Measurements from ENCODE around the gene F10.

F10 gene

GRCh38 chr13:113179374-113180230, 57.0 kb downstream of the F10 start:
- TF ChIP-seq ZFX (IDR thresholded peaks at IDR 0.05) (no peak), CTCF (conservative IDR thresholded peaks at IDR 0.05) (no peak)
- no peak overlapping the region for H3K27ac ChIP-seq

GRCh38 chr13:113182046-113182445, 59.4 kb downstream of the F10 start:
- H3K27ac ChIP-seq = no peak overlapping the region
- TF ChIP-seq CTCF (conservative IDR thresholded peaks at IDR 0.05) (no peak), ZFX (IDR thresholded peaks at IDR 0.05) (no peak)

- TF ChIP-seq ZFX (IDR thresholded peaks at IDR 0.05) (no peak), CTCF (conservative IDR thresholded peaks at IDR 0.05) (no peak)
- no peak overlapping the region for H3K27ac ChIP-seq
These were observed 61.0 kb downstream of the F10 start for GRCh38 chr13:113183450-113184129.

- no peak overlapping the region for H3K27ac ChIP-seq
- TF ChIP-seq ZFX (IDR thresholded peaks at IDR 0.05) (no peak), CTCF (conservative IDR thresholded peaks at IDR 0.05) (no peak)
These were observed 62.2 kb downstream of the F10 start for GRCh38 chr13:113184568-113185440.

- TF ChIP-seq ZFX (IDR thresholded peaks at IDR 0.05) (no peak), CTCF (conservative IDR thresholded peaks at IDR 0.05) (no peak)
- no peak overlapping the region for H3K27ac ChIP-seq
These were observed 63.7 kb downstream of the F10 start for GRCh38 chr13:113186061-113186900.

- no peak overlapping the region for H3K27ac ChIP-seq
- TF ChIP-seq ZFX (IDR thresholded peaks at IDR 0.05) (no peak), CTCF (conservative IDR thresholded peaks at IDR 0.05) (no peak)
These were observed 64.7 kb downstream of the F10 start for GRCh38 chr13:113187263-113187669.

Measured in C4-2B (cell line).